GM12873 (cell line): ENCODE data around the gene LAMA2.

Source experiments
- CTCF ChIP-seq: IDR thresholded peaks from 2 replicates; pipeline ENCODE4 v1.5.1; 2012; ENCODE audit warnings: low read depth, mild to moderate bottlenecking, moderate library complexity, low read length, control low read depth; ENCODE audit not compliant: insufficient read depth; ENCODE audit errors: missing control alignments

Gene LAMA2

GRCh38 chr6:129279343-129280292 is 396.7 kb downstream of the LAMA2 start:
- no peak for TF ChIP-seq CTCF

- no peak for TF ChIP-seq CTCF
Observed at GRCh38 chr6:129280293-129280644, 397.3 kb downstream of the LAMA2 start.

- TF ChIP-seq CTCF = no peak
Observed at GRCh38 chr6:129280749-129281148, 397.8 kb downstream of the LAMA2 start.

- TF ChIP-seq CTCF = no peak
Observed at GRCh38 chr6:129281168-129281796, 398.3 kb downstream of the LAMA2 start.

- TF ChIP-seq CTCF = no peak
Observed at GRCh38 chr6:129282019-129282418, 399.1 kb downstream of the LAMA2 start.

- no peak for TF ChIP-seq CTCF
Observed at GRCh38 chr6:129284225-129284624, 401.3 kb downstream of the LAMA2 start.
